ENCODE measurements around the gene VPS54. TPM values are rescaled to one million over a fixed set of nuclear protein-coding genes. Genes with fewer than 3 reads are reported as not detected.

VPS54 gene
- total and polyA plus RNA-seq, 4 donors = 4.5 to 25.1 (median 13.3) TPM

- no peak for TF ChIP-seq FOXA1 (IDR thresholded peaks at IDR 0.05)
- TF ChIP-seq ATF3 (IDR thresholded peaks at IDR 0.05) = no peak
- no peak for TF ChIP-seq TAF1 (conservative IDR thresholded peaks at IDR 0.05)
- no peak for TF ChIP-seq FOXA2 (IDR thresholded peaks at IDR 0.05)
- TF ChIP-seq CTCF (IDR thresholded peaks at IDR 0.05; ENCODE audit: low read depth, low read length, missing input control) = no peak
- TF ChIP-seq NR2F2 (IDR thresholded peaks at IDR 0.05) = no peak
- no peak for TF ChIP-seq GABPA (IDR thresholded peaks at IDR 0.05 in 1 of 2, conservative IDR thresholded peaks at IDR 0.05 in 1 of 2)
- TF ChIP-seq EGR1 (IDR thresholded peaks at IDR 0.05; ENCODE audit: low read depth in 2 of 2) = no peak
- TF ChIP-seq ZBTB33 (IDR thresholded peaks at IDR 0.05) = no peak
- no peak for TF ChIP-seq RAD21 (IDR thresholded peaks at IDR 0.05)
- no peak for TF ChIP-seq HNF4G (IDR thresholded peaks at IDR 0.05)
- no peak for TF ChIP-seq SP1 (IDR thresholded peaks at IDR 0.05)
- no peak for TF ChIP-seq YY1 (IDR thresholded peaks at IDR 0.05)
- no peak for TF ChIP-seq RXRA (IDR thresholded peaks at IDR 0.05)
- no peak for TF ChIP-seq REST (IDR thresholded peaks at IDR 0.05)
- no peak for TF ChIP-seq HNF4A (conservative IDR thresholded peaks at IDR 0.05)
- TF ChIP-seq MAX (IDR thresholded peaks at IDR 0.05) = no peak
- TF ChIP-seq JUND (IDR thresholded peaks at IDR 0.05) = no peak
- Histone ChIP-seq H3K9me3 (ENCODE audit: control insufficient read depth in 4 of 4, low read length in 3 of 4) (no peaks in the 10 kb centered on the region), H3K27ac (ENCODE audit: low read depth in 1 of 2, low read length in 2 of 2) (no peak overlapping the region), H3K9ac (ENCODE audit: low read depth in 1 of 2, low read length in 2 of 2) (no peak overlapping the region), H3K4me1 (ENCODE audit: control insufficient read depth in 4 of 4, insufficient read depth in 4 of 4, low read length in 3 of 4) (peaks cover 2 to 15% (median 9%) of the 10 kb centered on the region in 4 donors), H3K36me3 (ENCODE audit: control insufficient read depth in 4 of 4, insufficient read depth in 3 of 4, low read depth in 1 of 4, low read length in 3 of 4) (peaks cover 0 to 8% (median 3%) of the 10 kb centered on the region in 4 donors), H3K4me3 (ENCODE audit: low read depth in 1 of 3, low read length in 3 of 3) (no peak overlapping the region), H3K27me3 (ENCODE audit: control insufficient read depth in 4 of 4, insufficient read depth in 4 of 4, low read length in 3 of 4) (no peaks in the 10 kb centered on the region)
- WGBS = 55% methylated on average over 2 of the region's 2 CpGs
- no peak for DNase-seq (ENCODE audit: low spot score)
Observed at GRCh38 chr2:63983986-63984605, 35.1 kb downstream of the VPS54 start.

Measured in liver (tissue), 9 donors.